GM12874 (cell line): ENCODE data around the gene LPCAT2.

Source experiments
- CTCF ChIP-seq: IDR thresholded peaks from 2 replicates; pipeline ENCODE4 v1.5.1; 2011; ENCODE audit warnings: low read depth, mild to moderate bottlenecking, control low read depth, low read length, moderate library complexity; ENCODE audit not compliant: insufficient read depth

Gene LPCAT2, protein sequence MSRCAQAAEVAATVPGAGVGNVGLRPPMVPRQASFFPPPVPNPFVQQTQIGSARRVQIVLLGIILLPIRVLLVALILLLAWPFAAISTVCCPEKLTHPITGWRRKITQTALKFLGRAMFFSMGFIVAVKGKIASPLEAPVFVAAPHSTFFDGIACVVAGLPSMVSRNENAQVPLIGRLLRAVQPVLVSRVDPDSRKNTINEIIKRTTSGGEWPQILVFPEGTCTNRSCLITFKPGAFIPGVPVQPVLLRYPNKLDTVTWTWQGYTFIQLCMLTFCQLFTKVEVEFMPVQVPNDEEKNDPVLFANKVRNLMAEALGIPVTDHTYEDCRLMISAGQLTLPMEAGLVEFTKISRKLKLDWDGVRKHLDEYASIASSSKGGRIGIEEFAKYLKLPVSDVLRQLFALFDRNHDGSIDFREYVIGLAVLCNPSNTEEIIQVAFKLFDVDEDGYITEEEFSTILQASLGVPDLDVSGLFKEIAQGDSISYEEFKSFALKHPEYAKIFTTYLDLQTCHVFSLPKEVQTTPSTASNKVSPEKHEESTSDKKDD

DNA sequence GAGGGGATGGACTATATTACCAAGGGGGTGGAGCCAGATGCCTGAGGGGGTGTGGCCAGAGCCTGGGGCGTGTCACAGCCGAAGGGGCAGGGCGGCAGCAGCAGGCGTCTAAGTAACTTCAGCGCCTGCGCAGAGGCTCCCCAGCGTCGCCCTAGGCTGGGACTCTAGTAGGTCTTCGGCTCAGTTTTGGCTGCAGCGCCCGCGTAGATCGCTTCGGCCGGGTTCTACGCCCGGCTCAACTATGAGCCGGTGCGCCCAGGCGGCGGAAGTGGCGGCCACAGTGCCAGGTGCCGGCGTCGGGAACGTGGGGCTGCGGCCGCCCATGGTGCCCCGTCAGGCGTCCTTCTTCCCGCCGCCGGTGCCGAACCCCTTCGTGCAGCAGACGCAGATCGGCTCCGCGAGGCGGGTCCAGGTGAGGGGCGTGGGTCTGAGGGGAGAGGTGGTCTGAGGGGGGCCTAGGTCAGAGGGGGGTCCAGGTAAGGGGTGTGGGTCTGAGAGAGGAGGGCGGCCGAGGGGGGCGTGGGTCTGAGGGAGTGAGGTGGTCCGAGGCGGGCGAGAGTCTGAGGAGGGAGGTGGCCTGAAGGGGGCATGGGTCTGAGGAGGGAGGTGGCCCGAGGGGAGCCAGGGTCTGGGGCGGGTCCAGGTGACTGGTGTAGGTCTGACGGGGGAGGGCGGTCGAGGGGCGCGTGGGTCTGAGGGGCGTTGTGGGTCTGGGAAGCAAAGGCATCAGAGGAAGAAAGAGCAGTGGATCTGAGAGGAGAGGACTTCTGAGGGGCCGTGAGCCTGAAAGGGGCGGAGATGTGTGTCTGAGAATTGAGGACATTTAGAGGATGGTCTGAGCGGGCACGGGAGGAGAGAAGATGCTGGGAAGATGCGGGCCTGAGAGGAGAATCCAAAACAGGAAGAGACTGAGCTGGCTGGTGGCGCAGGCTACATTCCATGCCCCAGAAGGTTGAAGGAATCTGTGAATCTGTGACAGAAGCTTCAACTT lies at the start of gene LPCAT2:
LPCAT2 (plus strand) TSS at position 132 of the 991 bp plus-strand sequence; CDS start at position 242, 110 bp downstream.
- TF ChIP-seq CTCF, result no peak

- TF ChIP-seq CTCF, result no peak
These were observed 46.6 kb upstream of the LPCAT2 start for GRCh38 chr16:55462241-55462640.

DNA sequence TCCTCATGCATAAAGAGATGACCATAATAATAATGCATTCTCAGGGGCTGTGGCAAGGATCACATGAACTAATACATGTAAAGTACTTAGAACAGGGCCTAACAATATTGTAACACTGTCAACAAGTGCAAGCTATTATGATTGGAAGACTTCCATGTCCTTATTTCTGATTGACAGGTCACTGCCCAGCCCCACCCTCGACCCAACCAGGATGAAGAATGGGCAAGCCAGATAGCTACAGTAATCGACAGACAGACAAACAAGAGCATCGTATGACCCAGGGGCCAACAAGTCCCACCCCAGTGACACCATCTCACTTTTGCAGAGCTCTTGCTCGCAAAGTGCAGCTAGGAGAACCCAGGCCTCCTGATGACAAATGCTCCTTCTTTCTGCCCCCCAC lies 44.5 kb upstream of the LPCAT2 start:
- TF ChIP-seq CTCF, result no peak

GRCh38 chr16:55465077-55465896 lies 43.6 kb upstream of the LPCAT2 start:
- peak; percentile 95 for TF ChIP-seq CTCF

DNA sequence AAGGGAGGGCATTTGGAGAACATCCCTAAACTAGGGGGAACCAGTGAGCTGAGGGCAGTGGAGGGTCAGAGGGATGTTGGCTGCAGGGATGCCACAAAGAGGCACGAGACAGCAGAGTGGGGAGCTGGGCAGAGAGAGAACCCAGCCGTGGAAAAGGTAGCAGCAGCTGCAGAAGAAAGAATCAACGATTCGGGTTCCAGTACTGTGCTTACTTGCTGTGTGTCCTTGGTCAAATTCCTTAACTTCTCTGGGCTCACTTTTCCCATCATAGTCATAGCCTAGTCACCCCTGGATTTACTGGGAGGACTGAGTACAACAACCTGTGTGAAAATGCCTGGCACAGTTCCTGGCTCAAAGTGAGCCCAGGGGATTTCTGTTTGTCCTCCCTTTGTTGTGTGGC lies 42.7 kb upstream of the LPCAT2 start:
- no peak for TF ChIP-seq CTCF

DNA sequence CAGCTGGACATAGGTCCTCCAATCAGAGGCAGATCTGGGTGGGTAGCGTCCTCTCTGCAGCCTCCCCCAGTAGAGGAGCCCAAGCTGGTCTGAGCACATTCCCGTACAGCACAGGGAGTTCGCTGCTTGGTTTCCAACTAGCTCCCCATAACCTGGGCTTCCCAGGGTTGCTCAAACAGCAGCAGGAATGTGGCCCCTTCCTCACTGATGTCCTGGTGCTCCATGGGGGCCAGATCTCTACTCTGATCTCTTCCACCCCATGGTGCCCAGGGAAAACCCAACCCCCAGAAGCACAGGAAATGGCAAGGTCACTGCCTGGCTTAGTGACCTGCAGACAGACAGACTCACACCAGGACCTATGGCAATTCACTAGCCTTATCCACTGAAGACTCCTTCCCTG lies 41.0 kb upstream of the LPCAT2 start:
- TF ChIP-seq CTCF, result no peak
